Measurements from ENCODE around the gene PELI2. TPM values are rescaled to one million over a fixed set of nuclear protein-coding genes. Genes with fewer than 3 reads are reported as not detected.

Gene PELI2
- total and polyA plus RNA-seq, 2 experiments from 2014 or later, result 8.0 to 24.5 TPM

DNA sequence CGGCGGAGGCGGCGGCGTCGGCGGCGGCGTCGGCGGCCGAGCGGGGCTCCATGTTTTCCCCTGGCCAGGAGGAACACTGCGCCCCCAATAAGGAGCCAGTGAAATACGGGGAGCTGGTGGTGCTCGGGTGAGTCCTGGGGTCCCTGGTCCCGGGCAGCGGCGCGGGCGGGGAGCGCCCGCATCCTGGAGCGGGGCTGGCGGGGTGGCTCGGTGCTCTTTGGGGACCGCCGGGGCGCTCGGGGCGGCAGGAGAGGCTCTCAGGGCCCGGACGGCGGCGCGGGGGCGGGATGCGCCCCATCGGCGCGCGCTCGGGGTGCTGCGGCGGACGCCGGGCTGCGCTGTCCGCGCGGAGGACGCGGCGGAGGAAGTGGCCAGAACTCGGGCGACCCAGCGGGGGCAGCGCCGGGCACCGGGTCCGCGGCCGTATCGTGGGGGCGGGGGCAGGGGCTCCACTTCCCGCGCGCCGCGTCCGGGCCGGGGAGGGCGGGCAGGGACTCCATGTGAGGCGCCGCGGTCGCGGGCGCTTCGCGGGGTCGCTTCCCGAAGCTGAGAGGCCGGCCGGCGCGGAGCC is 485 bp downstream of the PELI2 start:
- peaks cover 38% of the 10 kb centered on the region for H3K4me1 Mint-ChIP-seq
- Histone ChIP-seq H2AFZ (no peak overlapping the region), H3F3A (replicated peaks; ENCODE audit: low read depth) (no peaks in the 10 kb centered on the region), H4K20me1 (replicated peaks; ENCODE audit: insufficient read depth) (peaks cover 27% of the 10 kb centered on the region), H3K9me2 (ENCODE audit: insufficient read depth) (no peaks in the 10 kb centered on the region), H3K27ac (ENCODE audit: low read depth) (no peak overlapping the region), H3K36me3 (ENCODE audit: insufficient read depth) (no peaks in the 10 kb centered on the region), H3K79me2 (replicated peaks; ENCODE audit: insufficient read depth) (peaks cover 44% of the 10 kb centered on the region), H3K4me1 (ENCODE audit: insufficient read depth) (peaks cover 35% of the 10 kb centered on the region), H3K4me2 (peak overlapping the region; percentile 83), H3K27me3 (ENCODE audit: insufficient read depth) (peaks cover 23% of the 10 kb centered on the region), H3K4me3 (peak overlapping the region; percentile 94)
- DNase-seq (ENCODE audit: low spot score) (peak; percentile 42), ATAC-seq (peak; percentile 36)
- H3K27me3 Mint-ChIP-seq (ENCODE audit: insufficient read depth, low read depth, poor library complexity), result peaks cover 14% of the 10 kb centered on the region
- no peaks in the 10 kb centered on the region for H3K36me3 Mint-ChIP-seq (ENCODE audit: low read depth)
- TF ChIP-seq ZNF114 (CRISPR knock-in tag; IDR thresholded peaks at IDR 0.05) (no peak), CREB1 (CRISPR knock-in tag; IDR thresholded peaks at IDR 0.05; ENCODE audit: low read depth) (no peak), EZH2 (IDR thresholded peaks at IDR 0.05; ENCODE audit: low read depth, unreplicated experiment) (no peak), STAT1 (IDR thresholded peaks at IDR 0.05; ENCODE audit: unreplicated experiment) (no peak), EZH2phosphoT487 (IDR thresholded peaks at IDR 0.05; ENCODE audit: unreplicated experiment) (no peak), POLR2AphosphoS5 (IDR thresholded peaks at IDR 0.05; ENCODE audit: low read depth) (no peak), JUNB (IDR thresholded peaks at IDR 0.05; ENCODE audit: unreplicated experiment) (no peak), ZNF331 (CRISPR knock-in tag; IDR thresholded peaks at IDR 0.05; ENCODE audit: low read depth) (no peak), NANOG (IDR thresholded peaks at IDR 0.05; ENCODE audit: borderline replicate concordance) (no peak)
- TF ChIP-seq, protein P1, sequence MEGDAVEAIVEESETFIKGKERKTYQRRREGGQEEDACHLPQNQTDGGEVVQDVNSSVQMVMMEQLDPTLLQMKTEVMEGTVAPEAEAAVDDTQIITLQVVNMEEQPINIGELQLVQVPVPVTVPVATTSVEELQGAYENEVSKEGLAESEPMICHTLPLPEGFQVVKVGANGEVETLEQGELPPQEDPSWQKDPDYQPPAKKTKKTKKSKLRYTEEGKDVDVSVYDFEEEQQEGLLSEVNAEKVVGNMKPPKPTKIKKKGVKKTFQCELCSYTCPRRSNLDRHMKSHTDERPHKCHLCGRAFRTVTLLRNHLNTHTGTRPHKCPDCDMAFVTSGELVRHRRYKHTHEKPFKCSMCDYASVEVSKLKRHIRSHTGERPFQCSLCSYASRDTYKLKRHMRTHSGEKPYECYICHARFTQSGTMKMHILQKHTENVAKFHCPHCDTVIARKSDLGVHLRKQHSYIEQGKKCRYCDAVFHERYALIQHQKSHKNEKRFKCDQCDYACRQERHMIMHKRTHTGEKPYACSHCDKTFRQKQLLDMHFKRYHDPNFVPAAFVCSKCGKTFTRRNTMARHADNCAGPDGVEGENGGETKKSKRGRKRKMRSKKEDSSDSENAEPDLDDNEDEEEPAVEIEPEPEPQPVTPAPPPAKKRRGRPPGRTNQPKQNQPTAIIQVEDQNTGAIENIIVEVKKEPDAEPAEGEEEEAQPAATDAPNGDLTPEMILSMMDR (conservative IDR thresholded peaks at IDR 0.05; ENCODE audit: low read depth in 2 of 2), result no peak
- TF ChIP-seq, protein P2, sequence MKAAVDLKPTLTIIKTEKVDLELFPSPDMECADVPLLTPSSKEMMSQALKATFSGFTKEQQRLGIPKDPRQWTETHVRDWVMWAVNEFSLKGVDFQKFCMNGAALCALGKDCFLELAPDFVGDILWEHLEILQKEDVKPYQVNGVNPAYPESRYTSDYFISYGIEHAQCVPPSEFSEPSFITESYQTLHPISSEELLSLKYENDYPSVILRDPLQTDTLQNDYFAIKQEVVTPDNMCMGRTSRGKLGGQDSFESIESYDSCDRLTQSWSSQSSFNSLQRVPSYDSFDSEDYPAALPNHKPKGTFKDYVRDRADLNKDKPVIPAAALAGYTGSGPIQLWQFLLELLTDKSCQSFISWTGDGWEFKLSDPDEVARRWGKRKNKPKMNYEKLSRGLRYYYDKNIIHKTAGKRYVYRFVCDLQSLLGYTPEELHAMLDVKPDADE (IDR thresholded peaks at IDR 0.05), result no peak
- TF ChIP-seq, protein P3, sequence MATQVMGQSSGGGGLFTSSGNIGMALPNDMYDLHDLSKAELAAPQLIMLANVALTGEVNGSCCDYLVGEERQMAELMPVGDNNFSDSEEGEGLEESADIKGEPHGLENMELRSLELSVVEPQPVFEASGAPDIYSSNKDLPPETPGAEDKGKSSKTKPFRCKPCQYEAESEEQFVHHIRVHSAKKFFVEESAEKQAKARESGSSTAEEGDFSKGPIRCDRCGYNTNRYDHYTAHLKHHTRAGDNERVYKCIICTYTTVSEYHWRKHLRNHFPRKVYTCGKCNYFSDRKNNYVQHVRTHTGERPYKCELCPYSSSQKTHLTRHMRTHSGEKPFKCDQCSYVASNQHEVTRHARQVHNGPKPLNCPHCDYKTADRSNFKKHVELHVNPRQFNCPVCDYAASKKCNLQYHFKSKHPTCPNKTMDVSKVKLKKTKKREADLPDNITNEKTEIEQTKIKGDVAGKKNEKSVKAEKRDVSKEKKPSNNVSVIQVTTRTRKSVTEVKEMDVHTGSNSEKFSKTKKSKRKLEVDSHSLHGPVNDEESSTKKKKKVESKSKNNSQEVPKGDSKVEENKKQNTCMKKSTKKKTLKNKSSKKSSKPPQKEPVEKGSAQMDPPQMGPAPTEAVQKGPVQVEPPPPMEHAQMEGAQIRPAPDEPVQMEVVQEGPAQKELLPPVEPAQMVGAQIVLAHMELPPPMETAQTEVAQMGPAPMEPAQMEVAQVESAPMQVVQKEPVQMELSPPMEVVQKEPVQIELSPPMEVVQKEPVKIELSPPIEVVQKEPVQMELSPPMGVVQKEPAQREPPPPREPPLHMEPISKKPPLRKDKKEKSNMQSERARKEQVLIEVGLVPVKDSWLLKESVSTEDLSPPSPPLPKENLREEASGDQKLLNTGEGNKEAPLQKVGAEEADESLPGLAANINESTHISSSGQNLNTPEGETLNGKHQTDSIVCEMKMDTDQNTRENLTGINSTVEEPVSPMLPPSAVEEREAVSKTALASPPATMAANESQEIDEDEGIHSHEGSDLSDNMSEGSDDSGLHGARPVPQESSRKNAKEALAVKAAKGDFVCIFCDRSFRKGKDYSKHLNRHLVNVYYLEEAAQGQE (IDR thresholded peaks at IDR 0.05; ENCODE audit: unreplicated experiment), result no peak
- TF ChIP-seq, protein P4, sequence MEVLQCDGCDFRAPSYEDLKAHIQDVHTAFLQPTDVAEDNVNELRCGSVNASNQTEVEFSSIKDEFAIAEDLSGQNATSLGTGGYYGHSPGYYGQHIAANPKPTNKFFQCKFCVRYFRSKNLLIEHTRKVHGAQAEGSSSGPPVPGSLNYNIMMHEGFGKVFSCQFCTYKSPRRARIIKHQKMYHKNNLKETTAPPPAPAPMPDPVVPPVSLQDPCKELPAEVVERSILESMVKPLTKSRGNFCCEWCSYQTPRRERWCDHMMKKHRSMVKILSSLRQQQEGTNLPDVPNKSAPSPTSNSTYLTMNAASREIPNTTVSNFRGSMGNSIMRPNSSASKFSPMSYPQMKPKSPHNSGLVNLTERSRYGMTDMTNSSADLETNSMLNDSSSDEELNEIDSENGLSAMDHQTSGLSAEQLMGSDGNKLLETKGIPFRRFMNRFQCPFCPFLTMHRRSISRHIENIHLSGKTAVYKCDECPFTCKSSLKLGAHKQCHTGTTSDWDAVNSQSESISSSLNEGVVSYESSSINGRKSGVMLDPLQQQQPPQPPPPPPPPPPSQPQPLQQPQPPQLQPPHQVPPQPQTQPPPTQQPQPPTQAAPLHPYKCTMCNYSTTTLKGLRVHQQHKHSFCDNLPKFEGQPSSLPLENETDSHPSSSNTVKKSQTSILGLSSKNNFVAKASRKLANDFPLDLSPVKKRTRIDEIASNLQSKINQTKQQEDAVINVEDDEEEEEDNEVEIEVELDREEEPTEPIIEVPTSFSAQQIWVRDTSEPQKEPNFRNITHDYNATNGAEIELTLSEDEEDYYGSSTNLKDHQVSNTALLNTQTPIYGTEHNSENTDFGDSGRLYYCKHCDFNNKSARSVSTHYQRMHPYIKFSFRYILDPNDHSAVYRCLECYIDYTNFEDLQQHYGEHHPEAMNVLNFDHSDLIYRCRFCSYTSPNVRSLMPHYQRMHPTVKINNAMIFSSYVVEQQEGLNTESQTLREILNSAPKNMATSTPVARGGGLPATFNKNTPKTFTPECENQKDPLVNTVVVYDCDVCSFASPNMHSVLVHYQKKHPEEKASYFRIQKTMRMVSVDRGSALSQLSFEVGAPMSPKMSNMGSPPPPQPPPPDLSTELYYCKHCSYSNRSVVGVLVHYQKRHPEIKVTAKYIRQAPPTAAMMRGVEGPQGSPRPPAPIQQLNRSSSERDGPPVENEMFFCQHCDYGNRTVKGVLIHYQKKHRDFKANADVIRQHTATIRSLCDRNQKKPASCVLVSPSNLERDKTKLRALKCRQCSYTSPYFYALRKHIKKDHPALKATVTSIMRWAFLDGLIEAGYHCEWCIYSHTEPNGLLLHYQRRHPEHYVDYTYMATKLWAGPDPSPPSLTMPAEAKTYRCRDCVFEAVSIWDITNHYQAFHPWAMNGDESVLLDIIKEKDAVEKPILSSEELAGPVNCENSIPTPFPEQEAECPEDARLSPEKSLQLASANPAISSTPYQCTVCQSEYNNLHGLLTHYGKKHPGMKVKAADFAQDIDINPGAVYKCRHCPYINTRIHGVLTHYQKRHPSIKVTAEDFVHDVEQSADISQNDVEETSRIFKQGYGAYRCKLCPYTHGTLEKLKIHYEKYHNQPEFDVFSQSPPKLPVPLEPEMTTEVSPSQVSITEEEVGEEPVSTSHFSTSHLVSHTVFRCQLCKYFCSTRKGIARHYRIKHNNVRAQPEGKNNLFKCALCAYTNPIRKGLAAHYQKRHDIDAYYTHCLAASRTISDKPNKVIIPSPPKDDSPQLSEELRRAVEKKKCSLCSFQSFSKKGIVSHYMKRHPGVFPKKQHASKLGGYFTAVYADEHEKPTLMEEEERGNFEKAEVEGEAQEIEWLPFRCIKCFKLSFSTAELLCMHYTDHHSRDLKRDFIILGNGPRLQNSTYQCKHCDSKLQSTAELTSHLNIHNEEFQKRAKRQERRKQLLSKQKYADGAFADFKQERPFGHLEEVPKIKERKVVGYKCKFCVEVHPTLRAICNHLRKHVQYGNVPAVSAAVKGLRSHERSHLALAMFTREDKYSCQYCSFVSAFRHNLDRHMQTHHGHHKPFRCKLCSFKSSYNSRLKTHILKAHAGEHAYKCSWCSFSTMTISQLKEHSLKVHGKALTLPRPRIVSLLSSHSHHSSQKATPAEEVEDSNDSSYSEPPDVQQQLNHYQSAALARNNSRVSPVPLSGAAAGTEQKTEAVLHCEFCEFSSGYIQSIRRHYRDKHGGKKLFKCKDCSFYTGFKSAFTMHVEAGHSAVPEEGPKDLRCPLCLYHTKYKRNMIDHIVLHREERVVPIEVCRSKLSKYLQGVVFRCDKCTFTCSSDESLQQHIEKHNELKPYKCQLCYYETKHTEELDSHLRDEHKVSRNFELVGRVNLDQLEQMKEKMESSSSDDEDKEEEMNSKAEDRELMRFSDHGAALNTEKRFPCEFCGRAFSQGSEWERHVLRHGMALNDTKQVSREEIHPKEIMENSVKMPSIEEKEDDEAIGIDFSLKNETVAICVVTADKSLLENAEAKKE (CRISPR knock-in tag; IDR thresholded peaks at IDR 0.05), result no peak
- H3K4me3 Mint-ChIP-seq, result peak overlapping the region; percentile 93; the same call in 2 of the 3 replicates
- H3K9me3 Mint-ChIP-seq, result no peaks in the 10 kb centered on the region
- no peak overlapping the region for H3K27ac Mint-ChIP-seq

Data from GM23338 (cell line).